GM12878 (cell line): ENCODE data around the gene CNGA1. TPM values are rescaled to one million over a fixed set of nuclear protein-coding genes. Genes with fewer than 3 reads are reported as not detected.

ENCODE experiments used
- ATAC-seq: fragments of 200-7000 bp; cut with Tn5 transposase; 3 replicates; pipeline ENCODE4 v1.9.1; 2020; ENCODE audit warnings: mild to moderate bottlenecking, moderate library complexity
- BruUV-seq: library from RNA; stranded (reverse); fragments of 400-500 nt; replicated peaks from 2 replicates; lab custom pipeline; 2021; lab: Mats Ljungman, UMichigan
- CTCF ChIA-PET: fragments of 300-600 bp; sonication (Branson Sonifier 250); formaldehyde crosslinking; extraction: SDS; loops from one replicate; lab custom pipeline; 2021; ENCODE audit warnings: inconsistent platforms; lab: Yijun Ruan, JAX
- POLR2A ChIA-PET: fragments of 350-600 bp; formaldehyde crosslinking; extraction: SDS; loops from one replicate; lab custom pipeline; 2021; ENCODE audit warnings: inconsistent platforms; lab: Charles Lee
- RAD21 ChIA-PET: fragments of 300-600 bp; sonication (Branson Sonifier 250); formaldehyde crosslinking; loops from one replicate; lab custom pipeline; 2023; ENCODE audit warnings: antibody characterized with exemption; ENCODE audit not compliant: unreplicated experiment; lab: Charles Lee
- SMC1A ChIA-PET: fragments of 300-600 bp; sonication (Branson Sonifier 250); formaldehyde crosslinking; loops from one replicate; lab custom pipeline; 2023; ENCODE audit not compliant: unreplicated experiment, uncharacterized antibody; lab: Charles Lee
- DNase-seq: peaks from one replicate; pipeline ENCODE4 v3.0.0-alpha.2; 2011; ENCODE audit warnings: low read depth, low spot score
- FAIRE-seq: peaks from 3 replicates; lab custom pipeline; 2011; peaks lifted over from hg19 to GRCh38; lab: Jason Lieb, UNC
- H2AFZ ChIP-seq: 2 replicates; pipeline ENCODE4 v1.6.0; 2011; ENCODE audit warnings: low read depth, low read length, control low read depth; ENCODE audit not compliant: control insufficient read depth
- H3K27ac ChIP-seq: 2 replicates; pipeline ENCODE4 v1.5.1; 2011; ENCODE audit warnings: control low read depth; ENCODE audit not compliant: control insufficient read depth, insufficient read depth
- H3K27me3 ChIP-seq, 2 experiments: replicated peaks in 1 of 2; 2 replicates each; pipeline versions ENCODE4 v1.6.0 to v1.6.1; 2011; ENCODE audit warnings: low read length in 1 of 2; ENCODE audit not compliant: control insufficient read depth in 2 of 2, insufficient read depth in 2 of 2
- H3K36me3 ChIP-seq, 2 experiments: 2 replicates each; pipeline ENCODE4 v1.5.1; 2011; ENCODE audit warnings: low read length in 1 of 2; ENCODE audit not compliant: control insufficient read depth in 2 of 2, insufficient read depth in 2 of 2
- H3K4me1 ChIP-seq: 2 replicates; pipeline ENCODE4 v1.6.1; 2011; ENCODE audit warnings: mild to moderate bottlenecking, low read length, moderate library complexity, mixed read lengths; ENCODE audit not compliant: control insufficient read depth, insufficient read depth
- H3K4me2 ChIP-seq: 2 replicates; pipeline ENCODE4 v1.6.0; 2011; ENCODE audit warnings: control low read depth; ENCODE audit not compliant: control insufficient read depth, insufficient read depth
- H3K4me3 ChIP-seq: fragments of 200-600 bp; sonication (generic); 2 replicates; pipeline ENCODE4 v1.5.1; 2016
- H3K79me2 ChIP-seq: 2 replicates; pipeline ENCODE4 v1.6.0; 2011; ENCODE audit warnings: low read length; ENCODE audit not compliant: control insufficient read depth, insufficient read depth
- H3K9ac ChIP-seq: 2 replicates; pipeline ENCODE4 v1.8.0; 2011; ENCODE audit warnings: low read length, control low read depth, mixed read lengths; ENCODE audit not compliant: control insufficient read depth, insufficient read depth
- H3K9me3 ChIP-seq: replicated peaks from 3 replicates; pipeline ENCODE4 v1.5.1; 2011; ENCODE audit warnings: mild to moderate bottlenecking, low read length; ENCODE audit not compliant: control insufficient read depth, insufficient read depth
- H4K20me1 ChIP-seq: 2 replicates; pipeline ENCODE4 v1.6.0; 2011; ENCODE audit not compliant: control insufficient read depth, insufficient read depth
- BCL11A ChIP-seq: IDR thresholded peaks from 2 replicates; pipeline ENCODE4 v1.6.1; 2011; ENCODE audit warnings: low read depth, low read length
- BHLHE40 ChIP-seq, 2 experiments: fragments of 450-650 bp in 1 of 2; IDR thresholded peaks; 2 replicates each; pipeline ENCODE4 v1.6.1; 2011 to 2017; ENCODE audit warnings: low read depth in 2 of 2, borderline replicate concordance in 1 of 2, improper control_type of control experiment in 1 of 2, low read length in 1 of 2, mild to moderate bottlenecking in 1 of 2
- CEBPZ ChIP-seq: fragments of 150-350 bp; IDR thresholded peaks from 2 replicates; pipeline ENCODE4 v1.6.1; 2016; ENCODE audit warnings: low read depth, low read length
- MLLT1 ChIP-seq: fragments of 450-650 bp; IDR thresholded peaks from 2 replicates; pipeline ENCODE4 v1.6.1; 2016; ENCODE audit warnings: mild to moderate bottlenecking
- NKRF ChIP-seq: fragments of 450-650 bp; conservative IDR thresholded peaks from 2 replicates; pipeline ENCODE4 v1.6.1; 2017; ENCODE audit warnings: mild to moderate bottlenecking, moderate library complexity
- RFX5 ChIP-seq: IDR thresholded peaks from 2 replicates; pipeline ENCODE4 v1.6.1; 2011; ENCODE audit warnings: low read depth, low read length, improper control_type of control experiment
- SMAD1 ChIP-seq: fragments of 450-650 bp; IDR thresholded peaks from 2 replicates; pipeline ENCODE4 v1.6.1; 2018; ENCODE audit warnings: mild to moderate bottlenecking, low read depth; ENCODE audit not compliant: partially characterized antibody
- SMARCA5 ChIP-seq: fragments of 450-650 bp; IDR thresholded peaks from 2 replicates; pipeline ENCODE4 v1.6.1; 2017; ENCODE audit warnings: mild to moderate bottlenecking
- SREBF1 ChIP-seq: IDR thresholded peaks from 2 replicates; pipeline ENCODE4 v1.6.1; 2012; ENCODE audit warnings: mild to moderate bottlenecking, low read length
- STAT3 ChIP-seq: IDR thresholded peaks from 2 replicates; pipeline ENCODE4 v1.6.1; 2011; ENCODE audit warnings: low read depth, low read length, improper control_type of control experiment
- ZNF274 ChIP-seq: IDR thresholded peaks from one replicate; pipeline ENCODE4 v1.8.0; 2011; ENCODE audit not compliant: insufficient read length, insufficient read depth
- WGBS: methylation state at CpG from one replicate; pipeline ENCODE4 v1.1.6; 2016; ENCODE audit warnings: low lambda C conversion rate; ENCODE audit not compliant: insufficient replicate concordance, insufficient coverage; ENCODE audit errors: missing lambda C conversion rate; 5-methylcytosine and 5-hydroxymethylcytosine counted together
- in situ Hi-C: fragments of 300-500 bp; cut with MboI; formaldehyde crosslinking; loops from 9 replicates; pipeline ENCODE4 v1.14.3; 2018; ENCODE audit warnings: mixed read lengths
- intact Hi-C: fragments of 100-400 bp; cut with micrococcal nuclease; formaldehyde crosslinking; loops from one replicate; pipeline ENCODE4 v1.14.2; 2022; ENCODE audit not compliant: unreplicated experiment
- polyA plus RNA-seq, 11 experiments: library from polyadenylated mRNA; depleted of rRNA in 4 of 11; unstranded in 6 of 11; stranded (reverse) in 5 of 11; fragments of >200 nt; fragmentation: Nextera tagmentation in 4 of 11; fragmentation: Illumina TruSeq in 1 of 11; extraction: Ambion mirVana in 4 of 11; extraction: Trizol in 1 of 11; gene quantifications; 1 replicate in 1 of 11; 2 replicates in 10 of 11; pipeline versions ENCODE4 v1.2.1 to v1.2.3, GENCODE V29; 2011 to 2016; ENCODE audit warnings: inconsistent platforms in 2 of 11, missing spikeins in 2 of 11, low read depth in 1 of 11
- total RNA-seq, 4 experiments: library from RNA; depleted of rRNA in 3 of 4; stranded (reverse); fragments of >200 nt in 3 of 4; fragmentation: Illumina TruSeq in 1 of 4; extraction: Trizol in 1 of 4; gene quantifications; 2 replicates each; pipeline versions ENCODE4 v1.2.1 to v1.2.3, GENCODE V29; 2013 to 2021
- TF ChIP-seq, protein P1 (sequence below): fragments of 450-650 bp; IDR thresholded peaks from 2 replicates; pipeline ENCODE4 v1.6.1; 2018; ENCODE audit warnings: borderline replicate concordance, mild to moderate bottlenecking; ENCODE audit not compliant: partially characterized antibody
- TF ChIP-seq, protein P2 (sequence below): IDR thresholded peaks from 2 replicates; pipeline ENCODE4 v1.6.1; 2011; ENCODE audit warnings: borderline replicate concordance, low read depth, mild to moderate bottlenecking, moderate library complexity, mixed read lengths, low read length; ENCODE audit not compliant: insufficient read depth; ENCODE audit errors: extremely low read length

Gene CNGA1
- total and polyA plus RNA-seq, 10 of the 15 experiments (the other 5 are each of a cell fraction or from before 2014, with no cell fraction given), result 0.38 to 14.2 (median 5.1) TPM

- RAD21 ChIA-PET, result no interaction called here
- H3K4me1 ChIP-seq, result no peaks in the 10 kb centered on the region; the same call in 1 of the 2 replicates
- H3K9ac ChIP-seq, result peak overlapping the region; percentile 28; the same call in 1 of the 2 replicates
- peak overlapping the region; percentile 93 for H2AFZ ChIP-seq
- H3K9me3 ChIP-seq, result no peaks in the 10 kb centered on the region
- peak overlapping the region; percentile 78 for H3K4me3 ChIP-seq
- CTCF ChIA-PET, result interaction anchor here (1.4 to 1.9 kb wide), 3 partner anchors 11 to 75 kb away, joined by 6 to 7 read pairs (median 6); no protein-coding TSS in a partner anchor
- H3K79me2 ChIP-seq, result peaks cover 35% of the 10 kb centered on the region
- SMC1A ChIA-PET, result interaction anchor here (0.6 kb wide), 1 partner anchor 75 kb away, joined by 3 read pairs; no protein-coding TSS in a partner anchor
- DNase-seq (no peak), FAIRE-seq (no peak), ATAC-seq (no peak; the same call in 2 of the 3 replicates)
- TF ChIP-seq, protein P1, sequence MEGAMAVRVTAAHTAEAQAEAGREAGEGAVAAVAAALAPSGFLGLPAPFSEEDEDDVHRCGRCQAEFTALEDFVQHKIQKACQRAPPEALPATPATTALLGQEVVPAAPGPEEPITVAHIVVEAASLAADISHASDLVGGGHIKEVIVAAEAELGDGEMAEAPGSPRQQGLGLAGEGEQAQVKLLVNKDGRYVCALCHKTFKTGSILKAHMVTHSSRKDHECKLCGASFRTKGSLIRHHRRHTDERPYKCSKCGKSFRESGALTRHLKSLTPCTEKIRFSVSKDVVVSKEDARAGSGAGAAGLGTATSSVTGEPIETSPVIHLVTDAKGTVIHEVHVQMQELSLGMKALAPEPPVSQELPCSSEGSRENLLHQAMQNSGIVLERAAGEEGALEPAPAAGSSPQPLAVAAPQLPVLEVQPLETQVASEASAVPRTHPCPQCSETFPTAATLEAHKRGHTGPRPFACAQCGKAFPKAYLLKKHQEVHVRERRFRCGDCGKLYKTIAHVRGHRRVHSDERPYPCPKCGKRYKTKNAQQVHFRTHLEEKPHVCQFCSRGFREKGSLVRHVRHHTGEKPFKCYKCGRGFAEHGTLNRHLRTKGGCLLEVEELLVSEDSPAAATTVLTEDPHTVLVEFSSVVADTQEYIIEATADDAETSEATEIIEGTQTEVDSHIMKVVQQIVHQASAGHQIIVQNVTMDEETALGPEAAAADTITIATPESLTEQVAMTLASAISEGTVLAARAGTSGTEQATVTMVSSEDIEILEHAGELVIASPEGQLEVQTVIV, result no peak
- TF ChIP-seq NKRF (peak; percentile 15; the same call in 1 of the 2 replicates), ZNF274 (no peak), CEBPZ (no peak), SREBF1 (no peak), BHLHE40 (IDR thresholded peaks at IDR 0.05; ENCODE audit: borderline replicate concordance in 1 of 2, low read depth in 2 of 2, low read length in 1 of 2) (no peak), MLLT1 (no peak), BCL11A (no peak), SMAD1 (peak; percentile 51), STAT3 (no peak), SMARCA5 (no peak), RFX5 (no peak)
- TF ChIP-seq, protein P2, sequence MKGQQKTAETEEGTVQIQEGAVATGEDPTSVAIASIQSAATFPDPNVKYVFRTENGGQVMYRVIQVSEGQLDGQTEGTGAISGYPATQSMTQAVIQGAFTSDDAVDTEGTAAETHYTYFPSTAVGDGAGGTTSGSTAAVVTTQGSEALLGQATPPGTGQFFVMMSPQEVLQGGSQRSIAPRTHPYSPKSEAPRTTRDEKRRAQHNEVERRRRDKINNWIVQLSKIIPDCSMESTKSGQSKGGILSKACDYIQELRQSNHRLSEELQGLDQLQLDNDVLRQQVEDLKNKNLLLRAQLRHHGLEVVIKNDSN, result no peak
- intact Hi-C loops, result loop anchor here (5.0 to 10.0 kb wide), 3 partner anchors 352 to 427 kb away; partner anchors contain the start of genes SLAIN2 and TEC
- in situ Hi-C loops, result no loop called here
- no peaks in the 10 kb centered on the region for H4K20me1 ChIP-seq
- H3K4me2 ChIP-seq, result peak overlapping the region; percentile 94
- WGBS, result 0% methylated on average over 6 of the region's 6 CpGs
- POLR2A ChIA-PET, result interaction anchor here (0.6 to 1.4 kb wide), 3 partner anchors 10 to 406 kb away, joined by 3 to 4 read pairs (median 3); no protein-coding TSS in a partner anchor
- H3K27me3 ChIP-seq, result no peaks in the 10 kb centered on the region
- H3K27ac ChIP-seq, result 0 out of 2 replicates have a peak overlapping the region, but pooled peaks have one; percentile 13
- TSS peak; percentile 64 for BruUV-seq
- H3K36me3 ChIP-seq, result no peaks in the 10 kb centered on the region
Measured at GRCh38 chr4:47914926-47915237, 101.6 kb downstream of the CNGA1 start.
